DOHH2 (cell line): ENCODE results near the gene SLC25A10.

Experiments used
- H3F3A ChIP-seq: fragments of 200-600 bp; sonication (generic), shearing (Covaris generic); 2 replicates; pipeline ENCODE4 v1.6.0; 2016; ENCODE audit warnings: antibody characterized with exemption, mild to moderate bottlenecking; ENCODE audit not compliant: control insufficient read depth, insufficient read depth
- H3K27ac ChIP-seq: fragments of 200-600 bp; sonication (generic); 2 replicates; pipeline ENCODE4 v1.5.1; 2014; ENCODE audit warnings: low read depth, mild to moderate bottlenecking, low read length, moderate library complexity
- H3K27me3 ChIP-seq: fragments of 200-600 bp; sonication (generic); 2 replicates; pipeline ENCODE4 v1.6.1; 2014; ENCODE audit warnings: mild to moderate bottlenecking, low read length, mixed read lengths; ENCODE audit not compliant: control insufficient read depth
- H3K36me3 ChIP-seq: fragments of 200-600 bp; sonication (generic); 2 replicates; pipeline ENCODE4 v1.6.1; 2014; ENCODE audit warnings: mild to moderate bottlenecking, low read length, moderate library complexity, mixed read lengths; ENCODE audit not compliant: control insufficient read depth
- H3K4me1 ChIP-seq: fragments of 200-600 bp; sonication (generic); 2 replicates; pipeline ENCODE4 v1.6.1; 2014; ENCODE audit warnings: mild to moderate bottlenecking, low read length, mixed read lengths; ENCODE audit not compliant: control insufficient read depth
- H3K4me2 ChIP-seq: fragments of 200-600 bp; sonication (generic); 2 replicates; pipeline ENCODE4 v1.6.0; 2014; ENCODE audit warnings: mild to moderate bottlenecking, low read length, moderate library complexity
- H3K4me3 ChIP-seq: fragments of 200-600 bp; sonication (generic); 2 replicates; pipeline ENCODE4 v1.5.1; 2014; ENCODE audit warnings: mild to moderate bottlenecking, low read length, mixed read lengths
- H3K79me2 ChIP-seq: fragments of 200-600 bp; sonication (generic); 2 replicates; pipeline ENCODE4 v1.6.1; 2014; ENCODE audit warnings: mild to moderate bottlenecking, low read length, mixed read lengths; ENCODE audit not compliant: control insufficient read depth
- H3K9me2 ChIP-seq: fragments of 200-600 bp; sonication (generic); replicated peaks from 2 replicates; pipeline ENCODE4 v1.6.1; 2014; ENCODE audit warnings: mild to moderate bottlenecking, low read length, mixed read lengths; ENCODE audit not compliant: control insufficient read depth
- H3K9me3 ChIP-seq: fragments of 200-600 bp; sonication (generic); 2 replicates; pipeline ENCODE4 v1.6.1; 2014; ENCODE audit warnings: antibody characterized with exemption, low read length, mixed read lengths; ENCODE audit not compliant: control insufficient read depth, insufficient read depth
- H4K20me1 ChIP-seq: fragments of 200-600 bp; sonication (generic); 2 replicates; pipeline ENCODE4 v1.6.0; 2014; ENCODE audit warnings: low read depth, mild to moderate bottlenecking, antibody characterized with exemption, low read length, moderate library complexity; ENCODE audit not compliant: control insufficient read depth, insufficient read depth
- CTCF ChIP-seq: fragments of 200-600 bp; sonication (generic); IDR thresholded peaks from one replicate; pipeline ENCODE4 v1.5.1; 2014; ENCODE audit warnings: antibody characterized with exemption, mild to moderate bottlenecking, low read depth, low read length; ENCODE audit not compliant: poor library complexity, severe bottlenecking
- EZH2phosphoT487 ChIP-seq: fragments of 200-600 bp; sonication (generic); IDR thresholded peaks from 2 replicates; pipeline ENCODE4 v1.6.1; 2017; ENCODE audit warnings: borderline replicate concordance, mild to moderate bottlenecking, antibody characterized with exemption, low read length, moderate library complexity, mixed read lengths

SLC25A10 gene

DNA sequence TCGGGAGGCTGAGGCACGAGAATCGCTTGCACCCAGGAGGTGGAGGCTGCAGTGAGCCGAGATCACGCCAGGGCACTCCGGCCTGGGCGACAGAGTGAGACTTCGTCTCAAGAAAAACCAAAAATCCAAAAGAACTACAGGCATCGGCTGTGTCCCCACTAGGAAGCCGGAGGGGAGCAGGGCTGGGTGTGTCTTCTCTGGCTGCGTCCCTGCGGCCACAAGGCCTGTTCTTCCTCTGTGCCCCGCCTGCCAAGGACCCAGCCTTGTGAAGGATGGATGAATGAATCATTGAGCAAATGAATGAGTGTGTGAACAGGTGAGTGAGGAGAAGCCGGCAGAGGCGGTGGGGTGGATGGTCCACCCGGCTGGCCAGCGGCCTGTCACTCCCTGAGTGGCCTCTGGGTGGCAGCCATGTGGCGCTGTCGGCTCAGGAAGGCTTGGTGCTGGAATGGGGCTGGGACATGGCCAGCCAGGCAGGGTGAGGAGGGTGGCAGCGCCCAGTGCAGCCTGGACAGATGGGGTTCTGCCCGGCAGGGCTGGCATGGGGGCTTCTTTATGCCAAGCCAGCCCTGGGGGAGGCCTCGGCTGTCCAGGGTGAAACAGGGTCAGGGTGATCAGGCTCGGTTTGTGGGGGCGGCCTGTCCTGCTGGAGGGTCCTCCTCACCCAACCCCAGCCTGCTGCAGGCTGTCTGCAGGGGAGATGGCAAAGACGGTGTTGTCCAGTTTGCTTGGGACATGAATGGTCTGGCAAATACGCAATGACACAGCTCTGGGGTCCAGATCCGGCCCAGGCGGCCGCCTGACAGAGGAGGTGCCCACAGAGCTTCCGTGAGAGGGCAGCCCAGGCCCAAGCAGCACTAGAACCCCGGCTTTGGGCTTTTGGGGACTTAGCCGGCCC, 21.7 kb downstream of the SLC25A10 start:
- Histone ChIP-seq H4K20me1 (no peaks in the 10 kb centered on the region), H3K36me3 (no peaks in the 10 kb centered on the region), H3K27me3 (peaks cover 10% of the 10 kb centered on the region), H3K9me3 (no peaks in the 10 kb centered on the region), H3K4me3 (no peak overlapping the region), H3K79me2 (no peaks in the 10 kb centered on the region), H3K9me2 (no peaks in the 10 kb centered on the region), H3F3A (no peaks in the 10 kb centered on the region), H3K27ac (no peak overlapping the region), H3K4me1 (no peaks in the 10 kb centered on the region), H3K4me2 (no peak overlapping the region)
- TF ChIP-seq CTCF (peak; percentile 89), EZH2phosphoT487 (no peak)

GRCh38 chr17:81734405-81735263, 22.6 kb downstream of the SLC25A10 start:
- Histone ChIP-seq H3K4me2 (no peak overlapping the region), H3K9me2 (no peaks in the 10 kb centered on the region), H3K4me3 (no peak overlapping the region), H3K79me2 (no peaks in the 10 kb centered on the region), H3F3A (no peaks in the 10 kb centered on the region), H3K36me3 (no peaks in the 10 kb centered on the region), H4K20me1 (no peaks in the 10 kb centered on the region), H3K4me1 (no peaks in the 10 kb centered on the region), H3K27ac (no peak overlapping the region), H3K27me3 (peaks cover 10% of the 10 kb centered on the region), H3K9me3 (no peaks in the 10 kb centered on the region)
- TF ChIP-seq CTCF (no peak), EZH2phosphoT487 (no peak)

DNA sequence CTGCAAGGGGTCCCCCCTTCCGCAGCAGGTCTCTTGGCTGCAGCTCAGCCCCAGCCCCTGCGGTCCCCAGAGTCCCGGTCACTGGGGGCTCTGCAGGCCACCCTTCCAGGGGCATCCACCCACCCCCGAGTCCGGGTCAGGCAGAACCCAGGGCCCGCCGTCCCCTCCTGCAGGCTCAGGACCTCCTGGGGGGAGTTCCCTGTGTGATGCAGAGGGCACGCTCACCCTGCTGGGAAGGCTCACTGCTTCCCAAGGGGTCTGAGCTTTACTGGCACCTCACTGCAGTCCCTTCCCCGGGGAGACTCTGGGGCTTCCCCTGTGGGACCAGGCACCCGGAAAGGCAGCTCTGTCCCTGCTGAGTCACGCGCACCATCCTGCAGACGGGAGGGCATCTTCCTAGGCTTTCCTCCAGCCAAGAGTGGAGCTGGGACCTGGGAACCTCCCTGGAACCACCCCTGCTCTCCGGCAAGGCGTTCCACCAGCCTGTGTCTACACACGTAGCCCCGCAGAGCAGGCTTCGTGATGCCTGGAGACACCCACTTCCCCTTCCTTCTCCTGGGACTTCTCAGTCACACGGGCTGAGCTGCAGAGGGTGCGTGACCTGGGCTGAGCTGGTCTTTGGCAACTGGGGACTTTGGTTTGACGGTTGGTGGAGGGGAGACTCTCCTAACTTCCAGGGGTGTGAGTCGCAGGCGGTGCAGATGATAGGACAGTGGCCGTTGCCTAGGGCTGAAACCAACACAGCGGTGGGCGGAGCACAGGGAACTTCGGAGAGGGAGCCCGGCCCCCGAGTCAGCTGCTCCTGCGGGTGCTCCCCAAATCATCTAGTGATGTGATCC, 23.4 kb downstream of the SLC25A10 start:
- no peak overlapping the region for H3K27ac ChIP-seq

More for the DNA sequence above, 23.4 kb downstream of the SLC25A10 start:
- H4K20me1 ChIP-seq = no peaks in the 10 kb centered on the region
- no peaks in the 10 kb centered on the region for H3K9me3 ChIP-seq
- no peaks in the 10 kb centered on the region for H3K36me3 ChIP-seq
- TF ChIP-seq CTCF = no peak
- no peak for TF ChIP-seq EZH2phosphoT487
- no peaks in the 10 kb centered on the region for H3F3A ChIP-seq
- H3K4me2 ChIP-seq = no peak overlapping the region
- H3K4me1 ChIP-seq = no peaks in the 10 kb centered on the region
- H3K4me3 ChIP-seq = no peak overlapping the region
- peaks cover 10% of the 10 kb centered on the region for H3K27me3 ChIP-seq
- H3K9me2 ChIP-seq = no peaks in the 10 kb centered on the region
- no peaks in the 10 kb centered on the region for H3K79me2 ChIP-seq
